Right lobe of liver (tissue), 6 donors: ENCODE results near the gene RAB11FIP4. TPM values are rescaled to one million over a fixed set of nuclear protein-coding genes. Genes with fewer than 3 reads are reported as not detected.

Source experiments
- ATAC-seq, 4 donors: fragments of 200-7000 bp; cut with Tn5 transposase; one replicate each; pipeline ENCODE4 v1.9.1; 2020; ENCODE audit warnings: mild to moderate bottlenecking in 4 of 4, moderate library complexity in 4 of 4
- DNase-seq, 3 donors: peaks; one replicate each; pipeline ENCODE4 v3.0.0-alpha.2; 2020
- H3K27ac ChIP-seq, 3 donors: fragments of 200-600 bp; one replicate each; pipeline ENCODE4 v1.8.0; 2022
- H3K27me3 ChIP-seq, 2 donors: fragments of 200-600 bp; one replicate each; pipeline ENCODE4 v1.8.0; 2022
- H3K36me3 ChIP-seq, 4 donors: fragments of 200-600 bp; sonication (generic) in 1 of 4; one replicate each; pipeline versions ENCODE4 v1.5.1 to v1.8.0; 2017 to 2022; ENCODE audit warnings: control low read depth in 1 of 4
- H3K4me1 ChIP-seq, 4 donors: fragments of 200-600 bp; sonication (generic) in 1 of 4; one replicate each; pipeline versions ENCODE4 v1.5.1 to v1.8.0; 2017 to 2022; ENCODE audit warnings: control low read depth in 1 of 4
- H3K4me3 ChIP-seq, 3 donors: fragments of 200-600 bp; one replicate each; pipeline ENCODE4 v1.8.0; 2022
- H3K9me3 ChIP-seq, 4 donors: fragments of 200-600 bp; sonication (generic) in 1 of 4; one replicate each; pipeline versions ENCODE4 v1.5.1 to v1.8.0; 2017 to 2022; ENCODE audit warnings: control low read depth in 1 of 4
- CTCF ChIP-seq, 4 donors: fragments of 200-600 bp in 3 of 4; fragments of 450-650 bp in 1 of 4; IDR thresholded peaks; one replicate each; pipeline versions ENCODE4 v1.5.1 to v1.8.0; 2016 to 2022; ENCODE audit warnings: antibody characterized with exemption in 4 of 4, mild to moderate bottlenecking in 2 of 4
- POLR2A ChIP-seq: fragments of 450-650 bp; IDR thresholded peaks from one replicate; pipeline ENCODE4 v1.6.1; 2017; ENCODE audit warnings: antibody characterized with exemption, mild to moderate bottlenecking
- WGBS: methylation state at CpG from one replicate; pipeline ENCODE4 v1.1.6; 2018; ENCODE audit warnings: low coverage, low lambda C conversion rate; ENCODE audit not compliant: insufficient coverage; ENCODE audit errors: missing lambda C conversion rate; 5-methylcytosine and 5-hydroxymethylcytosine counted together
- intact Hi-C, 2 donors: fragments of 100-400 bp; cut with DNase I; formaldehyde crosslinking; loops; one replicate each; pipeline versions ENCODE4 v1.11.2 to v1.14.1; 2022
- total RNA-seq, 6 experiments: library from RNA; depleted of rRNA in 2 of 6; stranded (reverse); fragments of >200 nt in 2 of 6; fragmentation: NEBNext Ultra II Directional in 3 of 6; extraction: Animal tissue kit (Norgen Biotek cat#: 25700) in 3 of 6; gene quantifications; one replicate each; pipeline versions ENCODE4 v1.1.0 to v1.2.4, GENCODE V29; 2016 to 2023
- donor health status: DM: no; HTN: yes; CAD: no.
- donor health status: DM: no; HTN: no; CAD: no.
- donor health status: DM: no; HTN: no; CAD: no.
- donor health status: DM: no; HTN: yes; CAD: no.
- donor health status: DM: no; HTN: yes; CAD: no.

RAB11FIP4 gene
- total RNA-seq, 6 experiments from 2014 or later, result 3.5 to 6.6 (median 4.6) TPM

- Histone ChIP-seq H3K27me3 (no peaks in the 10 kb centered on the region), H3K9me3 (no peaks in the 10 kb centered on the region), H3K4me3 (peak overlapping the region; percentile 80 to 97 (median 91)), H3K4me1 (peaks cover 0 to 6% (median 0%) of the 10 kb centered on the region in 4 donors), H3K36me3 (no peaks in the 10 kb centered on the region), H3K27ac (peak overlapping the region; percentile 88 to 92 (median 88))
- 0% methylated on average over 27 of the region's 105 CpGs for WGBS
- intact Hi-C loops, result loop anchor here in 1 of 2 donors (10.0 kb wide), 1 partner anchor 285 kb away; no protein-coding TSS in a partner anchor
- ATAC-seq, result peak; percentile 88 to 96 (median 94)
- no peak for TF ChIP-seq CTCF (IDR thresholded peaks at IDR 0.05)
- TF ChIP-seq POLR2A, result peak; percentile 59
- DNase-seq, result peak; percentile 94 to 96 (median 94)
Observed at GRCh38 chr17:31549525-31550388, 158.3 kb downstream of the RAB11FIP4 start.

DNA sequence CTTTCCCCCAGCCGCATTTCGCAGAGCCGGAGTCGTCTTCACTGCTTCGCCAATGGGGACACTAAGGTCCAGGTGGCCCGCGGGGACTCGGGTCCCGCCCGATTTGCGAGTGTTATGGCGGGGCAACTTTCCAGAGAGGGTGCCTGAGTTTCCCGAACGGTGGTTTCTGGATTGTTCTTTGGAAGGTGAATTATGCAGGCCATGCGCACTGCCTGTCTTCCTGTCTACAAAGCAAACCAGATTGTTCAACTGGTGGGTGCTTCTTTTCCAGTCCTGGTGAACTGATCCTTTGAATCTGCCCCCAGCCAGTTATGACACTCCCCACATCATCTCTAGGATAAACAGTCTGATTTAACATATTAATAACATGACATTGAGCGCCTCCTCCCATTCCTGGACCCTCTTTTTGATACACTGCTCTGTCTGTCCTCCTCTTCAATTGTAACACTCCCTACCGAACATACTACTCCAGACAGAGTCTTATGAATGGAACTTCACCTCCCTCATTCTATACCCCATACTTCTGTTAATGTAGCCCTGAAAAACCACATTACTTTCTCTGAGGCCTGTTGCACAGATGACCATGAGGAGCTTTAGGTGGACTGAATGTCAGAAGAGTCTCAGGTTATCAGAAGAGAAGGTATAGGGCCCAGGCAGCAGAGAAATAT, 159.0 kb downstream of the RAB11FIP4 start:
- TF ChIP-seq CTCF (IDR thresholded peaks at IDR 0.05) (no peak), POLR2A (no peak)
- H3K27ac ChIP-seq, result peak overlapping the region; percentile 88 to 92 (median 88)
- H3K27me3 ChIP-seq, result no peaks in the 10 kb centered on the region
- ATAC-seq, result peak in 3 of 4 donors; percentile 14 to 29 (median 17)
- peak overlapping the region; percentile 80 to 97 (median 91) for H3K4me3 ChIP-seq
- H3K9me3 ChIP-seq, result no peaks in the 10 kb centered on the region
- intact Hi-C loops, result loop anchor here in 1 of 2 donors (10.0 kb wide), 1 partner anchor 284 kb away; no protein-coding TSS in a partner anchor
- DNase-seq, result no peak
- H3K36me3 ChIP-seq, result no peaks in the 10 kb centered on the region
- peaks cover 0 to 6% (median 0%) of the 10 kb centered on the region in 4 donors for H3K4me1 ChIP-seq
- WGBS, result 75% methylated on average over 1 of the region's 17 CpGs

DNA sequence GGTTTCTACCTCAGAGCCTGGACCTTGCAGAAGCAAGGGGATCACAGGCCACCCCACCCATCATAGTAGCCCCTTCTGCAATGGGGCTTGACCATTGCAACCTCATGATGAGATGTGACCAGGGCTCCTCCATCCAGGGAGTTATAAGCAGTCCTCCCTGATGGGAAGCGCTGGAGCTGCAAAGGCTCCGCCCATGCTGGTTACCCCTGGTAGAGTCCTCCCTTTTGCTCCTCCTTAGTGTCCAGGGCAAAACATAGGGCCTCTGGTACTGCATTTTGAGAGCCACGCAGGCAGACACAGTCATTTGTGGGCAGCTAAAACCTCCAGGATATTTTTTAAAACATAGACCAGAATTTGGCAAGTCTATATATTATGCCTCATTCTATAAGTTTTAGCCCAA, 161.1 kb downstream of the RAB11FIP4 start:
- peaks cover 0 to 6% (median 0%) of the 10 kb centered on the region in 4 donors for H3K4me1 ChIP-seq
- WGBS, result no CpG with 5 or more reads among the region's 3 CpGs
- DNase-seq, result no peak
- no peak overlapping the region for H3K4me3 ChIP-seq
- no peaks in the 10 kb centered on the region for H3K36me3 ChIP-seq
- H3K9me3 ChIP-seq, result no peaks in the 10 kb centered on the region
- H3K27ac ChIP-seq, result no peak overlapping the region
- H3K27me3 ChIP-seq, result no peaks in the 10 kb centered on the region
- intact Hi-C loops, result loop anchor here in 1 of 2 donors (10.0 kb wide), 1 partner anchor 282 kb away; no protein-coding TSS in a partner anchor
- no peak for TF ChIP-seq CTCF (IDR thresholded peaks at IDR 0.05)
- TF ChIP-seq POLR2A, result no peak
- no peak for ATAC-seq

DNA sequence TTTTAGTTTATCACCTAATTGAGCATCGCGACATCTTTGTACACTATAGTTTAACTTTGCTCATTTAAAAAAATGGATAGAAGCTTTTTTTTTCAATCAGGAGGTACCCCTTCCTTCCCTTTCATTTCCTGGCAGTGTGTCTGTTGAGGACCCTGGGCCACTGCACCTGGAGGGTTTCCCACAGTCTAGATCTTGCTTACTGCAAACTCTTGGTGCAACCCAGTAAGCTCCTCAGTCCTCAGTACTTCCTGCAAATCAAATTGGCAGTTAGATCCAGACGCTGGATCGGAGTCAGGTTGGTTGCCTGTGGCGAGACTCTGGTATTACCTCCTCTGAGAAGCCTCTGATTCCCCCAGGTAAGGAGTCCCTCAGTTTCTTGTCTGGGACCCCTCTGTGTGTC, 162.0 kb downstream of the RAB11FIP4 start:
- intact Hi-C loops, result loop anchor here in 1 of 2 donors (10.0 kb wide), 1 partner anchor 281 kb away; no protein-coding TSS in a partner anchor
- no peak for DNase-seq

More for the DNA sequence above, 162.0 kb downstream of the RAB11FIP4 start:
- WGBS, result 79% methylated on average over 3 of the region's 5 CpGs
- TF ChIP-seq POLR2A, result no peak
- TF ChIP-seq CTCF (IDR thresholded peaks at IDR 0.05), result no peak
- Histone ChIP-seq H3K36me3 (no peaks in the 10 kb centered on the region), H3K9me3 (no peaks in the 10 kb centered on the region), H3K4me3 (no peak overlapping the region), H3K27ac (no peak overlapping the region), H3K27me3 (no peaks in the 10 kb centered on the region), H3K4me1 (peaks cover 0 to 10% (median 3%) of the 10 kb centered on the region in 4 donors)
- ATAC-seq, result no peak
